Stimulated activated CD8-positive, alpha-beta memory T cell treated with anti-CD3 and anti-CD28 coated beads, Interleukin-15, amount 100 ng/mL, for 1 hour (primary cell): ENCODE data around the gene RAB9B.

ENCODE experiments used
- DNase-seq: peaks from one replicate; pipeline ENCODE4 v3.0.0-alpha.2; 2020; ENCODE audit warnings: low read depth

RAB9B gene

GRCh38 chrX:103811858-103812257, 20.2 kb downstream of the RAB9B start:
- no peak for DNase-seq

- DNase-seq = no peak
Observed at GRCh38 chrX:103806862-103807474, 25.1 kb downstream of the RAB9B start.

GRCh38 chrX:103805860-103806259, 26.2 kb downstream of the RAB9B start:
- DNase-seq = no peak

GRCh38 chrX:103800318-103800717, 31.7 kb downstream of the RAB9B start:
- no peak for DNase-seq

- no peak for DNase-seq
Observed at GRCh38 chrX:103797691-103798090, 34.4 kb downstream of the RAB9B start.

GRCh38 chrX:103794119-103794518, 37.9 kb downstream of the RAB9B start:
- no peak for DNase-seq

GRCh38 chrX:103793545-103793940, 38.5 kb downstream of the RAB9B start:
- DNase-seq = no peak

- no peak for DNase-seq
Observed at GRCh38 chrX:103792916-103793544, 39.0 kb downstream of the RAB9B start.

- DNase-seq = no peak
Observed at GRCh38 chrX:103791826-103792485, 40.1 kb downstream of the RAB9B start.

- DNase-seq = no peak
Observed at GRCh38 chrX:103791228-103791627, 40.8 kb downstream of the RAB9B start.

GRCh38 chrX:103789004-103789403, 43.1 kb downstream of the RAB9B start:
- no peak for DNase-seq

- no peak for DNase-seq
Observed at GRCh38 chrX:103783971-103784370, 48.1 kb downstream of the RAB9B start.

- DNase-seq = no peak
Observed at GRCh38 chrX:103783196-103783595, 48.9 kb downstream of the RAB9B start.

GRCh38 chrX:103782640-103783039, 49.4 kb downstream of the RAB9B start:
- DNase-seq = no peak

- DNase-seq = no peak
Observed at GRCh38 chrX:103781706-103782105, 50.4 kb downstream of the RAB9B start.

GRCh38 chrX:103781062-103781402, 51.0 kb downstream of the RAB9B start:
- DNase-seq = no peak

GRCh38 chrX:103780336-103781061, 51.6 kb downstream of the RAB9B start:
- DNase-seq = no peak

- DNase-seq = no peak
Observed at GRCh38 chrX:103779141-103779789, 52.8 kb downstream of the RAB9B start.

GRCh38 chrX:103776546-103776945, 55.5 kb downstream of the RAB9B start, which contains the start of gene PLP1:
PLP1 (plus strand) TSS chrX:103776840; CDS start chrX:103776996, 156 bp downstream.
- DNase-seq = no peak

GRCh38 chrX:103774070-103774642, 57.9 kb downstream of the RAB9B start:
- DNase-seq = no peak

GRCh38 chrX:103773445-103773844, 58.6 kb downstream of the RAB9B start:
- DNase-seq = no peak
